Smooth muscle cell (in vitro differentiated cells): Measurements from ENCODE around the gene PSMC6. TPM values are rescaled to one million over a fixed set of nuclear protein-coding genes. Genes with fewer than 3 reads are reported as not detected.

Experiments used
- DNase-seq: peaks from one replicate; lab custom pipeline; 2025; ENCODE audit not compliant: unreplicated experiment; lab: John Stamatoyannopoulos, UW
- H2AFZ ChIP-seq: fragments of 200-600 bp; sonication (generic); 2 replicates; pipeline ENCODE4 v1.6.0; 2016; ENCODE audit warnings: antibody characterized with exemption, low read depth, mild to moderate bottlenecking
- H3F3A ChIP-seq: fragments of 200-600 bp; sonication (generic); 2 replicates; pipeline ENCODE4 v1.6.0; 2017; ENCODE audit warnings: antibody characterized with exemption, low read depth
- H3K27ac ChIP-seq: fragments of 200-600 bp; sonication (generic); 2 replicates; pipeline ENCODE4 v1.5.1; 2016; ENCODE audit warnings: low read depth, mild to moderate bottlenecking
- H3K27me3 ChIP-seq: fragments of 200-600 bp; sonication (generic); 2 replicates; pipeline ENCODE4 v1.6.1; 2016; ENCODE audit warnings: low read depth, mild to moderate bottlenecking
- H3K36me3 ChIP-seq: fragments of 200-600 bp; sonication (generic); 2 replicates; pipeline ENCODE4 v1.5.1; 2016; ENCODE audit warnings: low read depth
- H3K4me1 ChIP-seq: fragments of 200-600 bp; sonication (generic); 2 replicates; pipeline ENCODE4 v1.5.1; 2016; ENCODE audit warnings: low read depth
- H3K4me2 ChIP-seq: fragments of 200-600 bp; sonication (generic); 2 replicates; pipeline ENCODE4 v1.6.0; 2016; ENCODE audit warnings: mild to moderate bottlenecking
- H3K4me3 ChIP-seq: fragments of 200-600 bp; sonication (generic); 2 replicates; pipeline ENCODE4 v1.5.1; 2016; ENCODE audit warnings: mild to moderate bottlenecking
- H3K79me2 ChIP-seq: fragments of 200-600 bp; sonication (generic); 2 replicates; pipeline ENCODE4 v1.6.0; 2016; ENCODE audit warnings: low read depth, mild to moderate bottlenecking
- H3K9ac ChIP-seq: fragments of 200-600 bp; sonication (generic); 2 replicates; pipeline ENCODE4 v1.6.0; 2016; ENCODE audit warnings: low read depth
- H3K9me3 ChIP-seq: fragments of 200-600 bp; sonication (generic); replicated peaks from 2 replicates; pipeline ENCODE4 v1.5.1; 2016; ENCODE audit warnings: low read depth
- H4K20me1 ChIP-seq: fragments of 200-600 bp; sonication (generic); 2 replicates; pipeline ENCODE4 v1.6.0; 2016; ENCODE audit warnings: low read depth
- whole genome bisulfite sequencing: methylation state at CpG from one replicate; pipeline ENCODE4 v1.1.7; 2016; ENCODE audit warnings: low lambda C conversion rate; 5-methylcytosine and 5-hydroxymethylcytosine counted together
- polyA plus RNA-seq: library from polyadenylated mRNA; unstranded; fragments of >200 nt; fragmentation: Nextera tagmentation; extraction: Ambion mirVana; gene quantifications from 2 replicates; pipeline ENCODE4 v1.2.1, GENCODE V29; 2016
- total RNA-seq: library from RNA; depleted of rRNA; stranded (reverse); fragments of >200 nt; gene quantifications from 2 replicates; pipeline ENCODE4 v1.2.3, GENCODE V29; 2014
- TF ChIP-seq, protein P1 (sequence below): fragments of 200-600 bp; sonication (generic); IDR thresholded peaks from 2 replicates; pipeline ENCODE4 v1.5.1; 2017; ENCODE audit warnings: borderline replicate concordance, mild to moderate bottlenecking, antibody characterized with exemption; ENCODE audit not compliant: insufficient read depth, poor library complexity, severe bottlenecking

The PSMC6 gene
- total and polyA plus RNA-seq, 2 experiments from 2014 or later, result 90.9 to 138 TPM

DNA sequence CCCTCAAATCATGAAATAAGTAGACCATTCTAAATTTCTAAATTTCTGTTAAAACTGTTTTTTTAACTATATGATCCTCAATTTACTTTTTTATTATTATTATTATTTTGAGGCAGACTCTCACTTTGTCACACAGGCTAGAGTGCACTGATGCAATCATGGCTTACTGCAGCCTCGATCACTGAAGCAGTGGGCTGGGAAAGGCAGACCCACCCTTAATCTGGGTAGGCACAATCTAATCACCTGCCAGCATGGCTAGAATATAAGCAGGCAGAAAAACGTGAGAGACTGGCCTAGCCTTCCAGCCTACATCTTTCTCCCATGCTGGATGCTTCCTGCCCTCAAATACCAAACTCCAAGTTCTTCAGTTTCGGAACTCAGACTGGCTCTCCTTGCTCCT, 14.0 kb upstream of the PSMC6 start:
- 78% methylated on average over 3 of the region's 3 CpGs for WGBS
- H2AFZ ChIP-seq, result no peak overlapping the region
- H3K79me2 ChIP-seq, result peaks cover 66% of the 10 kb centered on the region
- TF ChIP-seq, protein P1, sequence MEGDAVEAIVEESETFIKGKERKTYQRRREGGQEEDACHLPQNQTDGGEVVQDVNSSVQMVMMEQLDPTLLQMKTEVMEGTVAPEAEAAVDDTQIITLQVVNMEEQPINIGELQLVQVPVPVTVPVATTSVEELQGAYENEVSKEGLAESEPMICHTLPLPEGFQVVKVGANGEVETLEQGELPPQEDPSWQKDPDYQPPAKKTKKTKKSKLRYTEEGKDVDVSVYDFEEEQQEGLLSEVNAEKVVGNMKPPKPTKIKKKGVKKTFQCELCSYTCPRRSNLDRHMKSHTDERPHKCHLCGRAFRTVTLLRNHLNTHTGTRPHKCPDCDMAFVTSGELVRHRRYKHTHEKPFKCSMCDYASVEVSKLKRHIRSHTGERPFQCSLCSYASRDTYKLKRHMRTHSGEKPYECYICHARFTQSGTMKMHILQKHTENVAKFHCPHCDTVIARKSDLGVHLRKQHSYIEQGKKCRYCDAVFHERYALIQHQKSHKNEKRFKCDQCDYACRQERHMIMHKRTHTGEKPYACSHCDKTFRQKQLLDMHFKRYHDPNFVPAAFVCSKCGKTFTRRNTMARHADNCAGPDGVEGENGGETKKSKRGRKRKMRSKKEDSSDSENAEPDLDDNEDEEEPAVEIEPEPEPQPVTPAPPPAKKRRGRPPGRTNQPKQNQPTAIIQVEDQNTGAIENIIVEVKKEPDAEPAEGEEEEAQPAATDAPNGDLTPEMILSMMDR, result no peak
- H3K4me2 ChIP-seq, result peak overlapping the region; percentile 93
- no peak overlapping the region for H3K4me3 ChIP-seq
- no peak overlapping the region for H3K9ac ChIP-seq
- H3K9me3 ChIP-seq, result no peaks in the 10 kb centered on the region
- no peak overlapping the region for H3K27ac ChIP-seq
- peaks cover 14% of the 10 kb centered on the region for H3K4me1 ChIP-seq
- H4K20me1 ChIP-seq, result peaks cover 65% of the 10 kb centered on the region
- no peaks in the 10 kb centered on the region for H3K27me3 ChIP-seq
- no peaks in the 10 kb centered on the region for H3K36me3 ChIP-seq
- H3F3A ChIP-seq, result no peaks in the 10 kb centered on the region
- no peak for DNase-seq

DNA sequence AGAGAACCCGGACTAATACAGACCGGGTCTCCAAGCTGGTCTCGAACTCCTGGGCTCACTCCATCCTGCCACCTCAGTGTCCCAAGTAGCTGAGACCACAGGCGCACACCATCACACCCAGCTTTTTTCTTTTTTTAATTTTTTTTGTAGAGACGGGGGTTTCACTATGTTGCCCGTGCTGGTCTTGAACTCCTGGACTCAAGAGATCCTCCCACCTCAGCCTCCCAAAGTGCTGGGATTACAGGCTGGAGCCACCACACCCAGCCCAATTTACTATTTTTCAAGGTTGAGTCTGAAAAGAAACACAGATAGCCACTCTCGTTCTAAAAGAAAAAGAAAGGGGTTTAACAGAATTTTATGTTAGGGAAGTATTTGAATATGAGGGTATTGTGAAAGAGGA, 13.5 kb upstream of the PSMC6 start:
- no peak overlapping the region for H3K27ac ChIP-seq
- peaks cover 61% of the 10 kb centered on the region for H3K79me2 ChIP-seq
- peak overlapping the region; percentile 93 for H3K4me2 ChIP-seq

DNA sequence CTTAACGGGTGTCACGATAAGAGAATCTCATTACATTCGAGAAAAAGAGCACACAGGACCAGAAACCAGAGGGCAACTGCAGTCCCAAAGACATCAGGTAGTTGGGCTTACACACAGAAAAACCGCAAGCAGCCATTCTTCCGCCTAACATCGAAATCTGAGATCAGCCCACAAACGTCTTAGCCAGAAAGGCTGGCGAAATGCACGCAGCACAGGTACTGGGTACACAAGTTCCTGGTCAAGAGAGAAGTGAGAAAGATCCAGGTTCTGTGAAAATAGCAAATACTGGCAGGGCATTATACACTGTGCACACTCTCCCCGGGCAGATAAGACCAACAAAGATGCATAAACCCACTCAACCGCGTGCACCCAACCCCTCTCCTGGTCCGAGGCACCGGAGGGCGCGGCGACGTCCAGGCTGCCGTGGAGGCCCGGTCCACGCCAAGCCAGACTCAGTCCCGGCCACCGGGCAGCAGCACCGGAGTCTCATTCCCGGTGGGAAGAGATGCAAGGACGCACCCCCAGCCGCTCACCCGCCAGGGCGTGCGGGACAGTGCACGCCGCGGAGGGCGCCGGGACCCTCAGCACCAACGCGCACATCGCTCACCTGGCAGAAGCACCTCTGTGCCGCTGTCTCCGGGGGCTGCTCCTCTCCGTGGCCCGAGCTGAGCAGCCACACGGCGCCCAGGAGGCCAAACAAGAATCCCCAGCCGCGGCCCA, 12.1 kb upstream of the PSMC6 start:
- TF ChIP-seq, protein P1, result no peak
- Histone ChIP-seq H3K4me3 (peak overlapping the region; percentile 88), H3K27me3 (no peaks in the 10 kb centered on the region), H3K79me2 (peaks cover 47% of the 10 kb centered on the region), H3K4me1 (peaks cover 14% of the 10 kb centered on the region), H2AFZ (peak overlapping the region; percentile 95), H3K4me2 (peak overlapping the region; percentile 93), H3F3A (no peaks in the 10 kb centered on the region), H3K9me3 (no peaks in the 10 kb centered on the region), H3K36me3 (no peaks in the 10 kb centered on the region), H4K20me1 (peaks cover 47% of the 10 kb centered on the region), H3K9ac (peak overlapping the region; percentile 89), H3K27ac (peak overlapping the region; percentile 91)
- under 1% methylated on average over 43 of the region's 46 CpGs for WGBS
- no peak for DNase-seq

More for the DNA sequence above, 13.5 kb upstream of the PSMC6 start:
- H3K27me3 ChIP-seq, result no peaks in the 10 kb centered on the region
- TF ChIP-seq, protein P1, result no peak
- no peak for DNase-seq
- H3F3A ChIP-seq, result no peaks in the 10 kb centered on the region
- H4K20me1 ChIP-seq, result peaks cover 60% of the 10 kb centered on the region
- H3K9me3 ChIP-seq, result no peaks in the 10 kb centered on the region
- peak overlapping the region; percentile 88 for H3K4me3 ChIP-seq
- 96% methylated on average over 7 of the region's 7 CpGs for WGBS
- H3K9ac ChIP-seq, result no peak overlapping the region
- no peak overlapping the region for H2AFZ ChIP-seq
- H3K4me1 ChIP-seq, result peaks cover 14% of the 10 kb centered on the region
- no peaks in the 10 kb centered on the region for H3K36me3 ChIP-seq
